Coronary artery (tissue), 2 donors: ENCODE results near the gene ACSM2B.
"Not testable (repeated sequence)": the region's sequence is repeated elsewhere in the genome, so short reads cannot be mapped to it uniquely, and the experiment has no call there.

Experiments
- DNase-seq: peaks from one replicate; pipeline ENCODE4 v3.0.0-alpha.2; 2017; ENCODE audit warnings: low spot score
- H3K27ac ChIP-seq, 2 donors: fragments of 200-600 bp; sonication (generic); one replicate each; pipeline ENCODE4 v1.5.1; 2016 to 2019
- H3K4me3 ChIP-seq: fragments of 200-600 bp; sonication (generic); 2 replicates; pipeline ENCODE4 v1.5.1; 2016; ENCODE audit warnings: mild to moderate bottlenecking, moderate library complexity
- CTCF ChIP-seq: fragments of 200-600 bp; sonication (generic); IDR thresholded peaks from one replicate; pipeline ENCODE4 v1.5.1; 2019; ENCODE audit warnings: antibody characterized with exemption

ACSM2B gene, protein sequence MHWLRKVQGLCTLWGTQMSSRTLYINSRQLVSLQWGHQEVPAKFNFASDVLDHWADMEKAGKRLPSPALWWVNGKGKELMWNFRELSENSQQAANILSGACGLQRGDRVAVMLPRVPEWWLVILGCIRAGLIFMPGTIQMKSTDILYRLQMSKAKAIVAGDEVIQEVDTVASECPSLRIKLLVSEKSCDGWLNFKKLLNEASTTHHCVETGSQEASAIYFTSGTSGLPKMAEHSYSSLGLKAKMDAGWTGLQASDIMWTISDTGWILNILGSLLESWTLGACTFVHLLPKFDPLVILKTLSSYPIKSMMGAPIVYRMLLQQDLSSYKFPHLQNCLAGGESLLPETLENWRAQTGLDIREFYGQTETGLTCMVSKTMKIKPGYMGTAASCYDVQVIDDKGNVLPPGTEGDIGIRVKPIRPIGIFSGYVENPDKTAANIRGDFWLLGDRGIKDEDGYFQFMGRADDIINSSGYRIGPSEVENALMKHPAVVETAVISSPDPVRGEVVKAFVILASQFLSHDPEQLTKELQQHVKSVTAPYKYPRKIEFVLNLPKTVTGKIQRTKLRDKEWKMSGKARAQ

GRCh38 chr16:20576145-20576544 lies at the start of gene ACSM2B:
Gene ACSM2B (minus strand): TSS chr16:20576367. CDS start chr16:20564845, 11,522 bp downstream.
- H3K27ac ChIP-seq, H3K4me3 ChIP-seq, DNase-seq: not testable (repeated sequence)

GRCh38 chr16:20624882-20625807 lies 49.0 kb upstream of the ACSM2B start:
- DNase-seq = no peak
- Histone ChIP-seq H3K27ac (no peak overlapping the region), H3K4me3 (no peak overlapping the region)
- no peak for TF ChIP-seq CTCF

- H3K27ac ChIP-seq = no peak overlapping the region
- TF ChIP-seq CTCF = no peak
- no peak overlapping the region for H3K4me3 ChIP-seq
- DNase-seq = no peak
Observed at GRCh38 chr16:20624205-20624604, 48.0 kb upstream of the ACSM2B start.

- Histone ChIP-seq H3K27ac (no peak overlapping the region), H3K4me3 (no peak overlapping the region)
- no peak for DNase-seq
- no peak for TF ChIP-seq CTCF
Observed at GRCh38 chr16:20622498-20622870, 46.3 kb upstream of the ACSM2B start.

- H3K4me3 ChIP-seq = no peak overlapping the region
- TF ChIP-seq CTCF = no peak
Observed at GRCh38 chr16:20621406-20621805, 45.2 kb upstream of the ACSM2B start.

GRCh38 chr16:20620770-20621169 lies 44.6 kb upstream of the ACSM2B start:
- Histone ChIP-seq H3K4me3 (no peak overlapping the region), H3K27ac (no peak overlapping the region)
- no peak for TF ChIP-seq CTCF
- DNase-seq = no peak

More at GRCh38 chr16:20621406-20621805, 45.2 kb upstream of the ACSM2B start:
- no peak for DNase-seq
- no peak overlapping the region for H3K27ac ChIP-seq

DNA sequence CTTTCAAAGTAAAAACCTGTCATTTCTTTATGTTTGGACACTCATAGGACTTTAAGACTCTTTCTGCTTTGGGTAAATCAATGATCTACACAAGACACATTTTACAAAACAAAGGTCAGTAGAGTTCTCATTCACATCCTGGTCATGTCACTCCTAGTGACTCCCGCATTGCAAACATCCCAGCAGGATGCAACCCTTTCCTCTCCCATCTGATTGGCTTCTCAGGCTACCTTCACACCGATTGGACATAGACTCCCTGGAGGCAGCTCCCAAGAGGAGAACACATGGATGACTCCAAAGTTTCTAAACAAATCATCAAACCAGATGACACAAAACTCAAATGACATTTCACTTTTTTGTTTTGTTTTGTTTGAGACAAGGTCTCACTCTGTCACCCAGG lies 43.8 kb upstream of the ACSM2B start:
- no peak overlapping the region for H3K27ac ChIP-seq
- no peak overlapping the region for H3K4me3 ChIP-seq
- no peak for TF ChIP-seq CTCF
- DNase-seq = no peak
